GM19351 (cell line): ENCODE measurements around the gene PUM1.

Source experiments
- ATAC-seq: cut with Tn5 transposase; IDR thresholded peaks from one replicate; pipeline ENCODE4 v1.9.1; 2021; ENCODE audit warnings: mild to moderate bottlenecking, moderate library complexity; ENCODE audit not compliant: unreplicated experiment

Gene PUM1

DNA sequence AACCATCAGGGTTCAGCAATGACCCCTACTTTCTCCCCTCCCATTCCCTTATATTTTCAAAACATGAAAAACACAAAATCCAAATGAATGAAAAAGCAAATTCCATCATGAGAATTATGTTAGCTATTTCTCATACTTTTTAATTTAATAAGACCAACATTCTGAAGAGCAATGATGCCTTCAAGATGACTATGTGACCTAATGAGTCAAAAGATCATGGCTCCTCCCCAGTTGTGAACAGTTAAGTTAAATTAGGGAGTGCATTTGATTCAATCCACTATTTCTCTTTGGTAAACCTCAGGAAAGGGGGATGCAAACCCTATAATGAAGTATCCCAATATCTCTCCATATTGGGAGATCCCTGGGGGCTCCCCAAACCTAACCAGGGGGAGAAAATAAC is 36.5 kb downstream of the PUM1 start:
- ATAC-seq: no peak

DNA sequence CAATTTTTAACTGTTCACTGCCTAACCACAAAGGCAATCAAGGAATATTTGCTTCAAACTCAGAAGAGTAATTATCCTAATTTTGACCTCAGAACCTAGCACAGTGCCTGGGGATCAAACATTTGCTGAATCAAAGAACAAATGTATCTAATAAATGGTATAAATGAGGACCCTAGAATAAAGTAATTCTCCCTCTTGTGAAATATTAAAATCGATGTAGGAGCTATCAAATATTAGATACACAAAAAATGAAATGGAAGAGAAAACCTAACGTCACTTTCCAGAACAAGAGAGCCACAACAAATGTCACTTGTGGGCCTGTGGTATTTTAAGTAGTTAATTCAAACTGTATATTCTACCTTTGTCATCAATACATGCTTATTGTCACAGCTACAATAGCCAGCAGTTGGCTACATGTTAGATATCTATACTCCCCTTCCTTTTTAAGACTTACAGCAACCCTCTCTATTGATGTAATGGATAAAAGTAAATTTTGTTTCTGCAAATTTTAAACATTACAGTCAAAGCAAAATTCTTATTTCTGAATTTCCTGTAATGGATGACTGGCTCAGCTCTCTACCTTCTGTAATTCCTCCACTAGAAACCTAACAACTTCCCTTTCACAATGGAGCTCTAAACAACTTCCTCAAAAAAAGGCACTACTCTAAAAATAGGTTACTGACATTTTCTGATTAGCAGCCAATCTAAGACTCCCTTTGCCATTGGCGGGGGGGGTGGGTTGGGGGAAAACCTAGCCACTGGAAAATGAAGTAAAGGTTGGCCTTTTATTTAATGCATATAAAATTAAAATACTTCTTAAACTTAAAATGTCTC is 37.6 kb downstream of the PUM1 start:
- ATAC-seq: no peak

DNA sequence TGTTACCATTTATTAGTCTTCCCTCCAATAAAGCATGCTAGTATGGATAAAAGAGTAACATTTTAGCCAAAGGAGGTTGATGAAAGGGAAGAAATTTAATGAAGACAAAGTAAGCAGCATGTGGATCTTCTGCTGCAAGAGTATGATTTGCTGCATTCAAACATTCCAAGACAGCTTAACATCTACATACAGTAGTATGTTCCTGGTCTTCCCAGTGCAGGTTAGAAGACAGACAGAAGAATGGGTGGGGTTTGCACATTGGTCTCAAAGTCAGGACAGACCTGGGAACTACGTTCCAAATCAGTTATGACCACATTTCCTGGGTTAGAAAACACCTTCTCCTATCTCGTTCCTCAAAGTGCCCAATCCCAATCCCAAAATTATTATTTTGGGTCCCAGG is 43.3 kb downstream of the PUM1 start:
- ATAC-seq: no peak

DNA sequence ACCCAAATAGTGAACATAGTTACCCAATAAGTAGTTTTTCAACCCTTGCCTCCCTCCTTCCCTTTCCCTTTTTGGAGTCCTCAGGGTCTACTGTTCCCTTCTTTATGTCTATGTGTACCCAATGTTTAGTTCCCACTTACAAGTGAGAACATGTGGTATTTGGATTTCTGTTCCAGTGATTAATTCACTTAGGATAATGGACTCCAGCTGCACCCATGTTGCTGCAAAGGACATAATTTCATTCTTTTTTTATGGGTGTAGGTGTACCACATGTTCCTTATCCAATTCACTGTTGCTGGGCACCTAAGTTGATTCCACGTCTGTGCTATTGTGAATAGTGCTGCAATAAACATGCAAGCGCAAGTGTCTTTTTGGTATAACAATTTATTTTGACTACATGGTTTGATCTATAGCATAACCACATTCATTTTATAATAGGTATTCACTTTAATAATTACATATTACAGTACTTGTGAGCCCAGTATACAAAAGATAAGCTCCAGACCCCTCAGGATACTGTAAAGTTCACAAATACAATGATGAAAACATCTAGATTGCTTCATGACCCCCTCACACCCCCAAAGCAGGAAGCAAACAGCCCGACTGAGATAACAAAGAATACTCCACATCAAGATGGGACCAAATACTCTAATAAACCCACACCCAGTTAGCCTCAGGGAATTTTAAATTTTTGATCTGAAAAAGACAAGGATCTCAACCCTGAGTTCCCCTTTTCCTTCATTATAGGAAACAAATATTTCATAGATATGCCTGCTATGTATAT is 45.3 kb downstream of the PUM1 start:
- ATAC-seq: no peak

DNA sequence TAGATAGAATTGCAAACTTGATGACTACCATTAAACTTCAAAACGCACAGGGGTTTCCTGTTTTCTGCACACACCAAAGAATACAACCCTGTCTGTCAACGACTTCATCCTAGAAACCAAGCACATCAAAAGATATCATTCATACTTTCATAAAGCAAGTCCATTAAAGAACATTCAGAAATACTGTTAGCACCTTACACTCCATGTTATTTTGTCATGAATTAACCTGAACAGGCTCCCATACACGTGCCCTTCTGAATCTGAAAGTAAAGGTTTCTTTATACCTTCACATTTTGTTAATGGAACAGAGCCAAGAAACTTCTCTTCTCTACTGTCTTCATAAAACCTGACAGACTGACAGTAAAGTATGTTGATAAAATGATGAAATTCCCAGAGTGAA is 46.1 kb downstream of the PUM1 start:
- no peak for ATAC-seq

DNA sequence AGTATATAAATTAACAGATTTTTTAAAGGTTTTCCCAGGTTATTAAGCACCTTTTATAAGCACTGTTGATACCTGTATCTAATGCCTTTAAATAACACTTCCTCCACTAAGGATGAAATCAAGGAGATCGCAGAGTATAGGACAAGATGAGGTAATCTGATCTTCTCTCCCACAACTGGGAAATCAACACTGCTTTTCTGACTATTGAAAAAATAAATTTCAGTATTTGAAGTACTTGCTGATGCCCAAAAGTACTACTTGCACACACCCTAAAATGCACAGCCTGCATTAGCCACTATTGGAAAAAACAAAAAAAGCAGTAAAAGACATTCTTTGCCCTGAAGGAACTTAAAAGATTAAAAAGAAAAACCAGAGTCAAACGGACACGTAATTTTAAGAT is 48.6 kb downstream of the PUM1 start:
- no peak for ATAC-seq

DNA sequence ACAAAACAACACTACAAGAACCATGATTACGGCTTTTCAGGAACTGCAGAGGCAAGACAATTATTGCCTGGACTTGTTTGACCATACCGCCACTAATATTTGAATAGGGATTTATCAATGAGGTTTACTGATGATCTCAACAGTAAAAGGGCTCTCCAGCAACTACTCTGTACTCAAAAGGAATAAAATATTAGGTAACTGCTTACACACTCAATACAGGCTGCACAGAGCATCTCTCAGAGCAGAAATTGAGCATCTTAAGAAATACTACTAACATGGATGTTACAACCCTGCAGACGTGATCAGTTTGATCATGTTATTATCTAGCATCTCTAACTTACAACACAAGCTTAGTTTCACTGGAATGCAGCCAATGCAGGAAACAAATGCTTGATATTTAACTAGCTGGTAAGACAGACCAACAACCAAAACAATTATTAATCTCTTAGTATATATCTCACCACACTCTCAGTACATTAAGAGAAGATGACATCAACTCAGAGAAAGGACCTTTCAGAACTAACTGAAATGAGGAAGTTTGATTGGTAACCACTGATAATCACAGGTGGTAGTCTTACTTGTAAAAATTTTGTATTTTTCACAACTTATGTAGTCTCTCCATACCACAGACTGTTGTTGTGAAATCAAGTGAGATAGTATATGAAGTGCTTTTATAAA is 52.2 kb downstream of the PUM1 start:
- ATAC-seq: peak; percentile 64

DNA sequence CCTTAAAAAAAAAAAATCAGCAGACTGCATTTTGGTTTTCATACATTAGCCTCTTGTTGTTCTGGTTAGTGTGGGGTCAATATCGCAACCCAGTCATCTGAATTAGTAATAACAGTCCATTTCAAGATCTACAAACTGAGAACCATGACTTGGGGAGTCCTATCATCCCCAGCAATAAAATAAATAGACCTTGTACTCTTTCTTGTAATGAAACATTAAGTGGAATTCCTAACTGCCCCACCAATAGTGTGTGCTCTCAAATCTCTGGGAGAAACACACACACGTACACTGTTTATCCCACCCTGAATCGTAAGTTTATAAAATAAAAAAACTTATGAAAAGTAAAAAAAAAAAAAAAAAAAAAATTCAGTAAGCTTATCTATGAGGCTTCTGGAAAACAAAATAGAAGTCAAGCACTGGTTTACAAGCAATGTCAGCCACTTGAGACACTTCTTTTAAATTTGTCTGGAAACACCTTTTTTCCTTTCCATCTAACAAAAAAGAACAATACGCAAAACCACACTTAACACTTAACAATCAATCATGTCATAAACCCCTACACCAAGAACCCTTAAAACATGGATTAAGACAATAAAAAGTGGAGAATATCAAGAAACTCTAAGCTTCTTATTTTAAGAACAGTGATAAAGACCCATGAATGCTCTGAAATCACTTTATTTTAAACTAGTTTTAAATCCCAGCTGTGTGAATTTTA is 53.1 kb downstream of the PUM1 start:
- no peak for ATAC-seq

DNA sequence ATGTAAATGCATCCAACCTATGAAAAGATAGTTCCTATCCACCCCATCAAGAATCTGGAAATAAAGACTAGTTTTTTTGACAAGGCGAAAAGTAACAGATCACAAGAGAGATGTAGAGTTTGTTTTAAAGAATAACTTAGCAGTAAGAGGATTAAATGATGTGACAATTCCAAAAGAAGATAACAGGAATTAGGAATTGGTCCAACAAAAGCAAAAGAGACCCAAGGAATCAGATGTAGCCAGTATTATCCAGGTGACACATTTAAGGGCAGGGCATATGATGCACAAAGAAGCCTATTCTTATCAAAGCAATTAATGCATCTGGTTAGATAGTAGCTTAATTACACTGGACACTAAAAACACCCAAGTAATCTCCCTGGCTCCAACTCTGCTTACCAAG is 53.8 kb downstream of the PUM1 start:
- ATAC-seq: no peak

DNA sequence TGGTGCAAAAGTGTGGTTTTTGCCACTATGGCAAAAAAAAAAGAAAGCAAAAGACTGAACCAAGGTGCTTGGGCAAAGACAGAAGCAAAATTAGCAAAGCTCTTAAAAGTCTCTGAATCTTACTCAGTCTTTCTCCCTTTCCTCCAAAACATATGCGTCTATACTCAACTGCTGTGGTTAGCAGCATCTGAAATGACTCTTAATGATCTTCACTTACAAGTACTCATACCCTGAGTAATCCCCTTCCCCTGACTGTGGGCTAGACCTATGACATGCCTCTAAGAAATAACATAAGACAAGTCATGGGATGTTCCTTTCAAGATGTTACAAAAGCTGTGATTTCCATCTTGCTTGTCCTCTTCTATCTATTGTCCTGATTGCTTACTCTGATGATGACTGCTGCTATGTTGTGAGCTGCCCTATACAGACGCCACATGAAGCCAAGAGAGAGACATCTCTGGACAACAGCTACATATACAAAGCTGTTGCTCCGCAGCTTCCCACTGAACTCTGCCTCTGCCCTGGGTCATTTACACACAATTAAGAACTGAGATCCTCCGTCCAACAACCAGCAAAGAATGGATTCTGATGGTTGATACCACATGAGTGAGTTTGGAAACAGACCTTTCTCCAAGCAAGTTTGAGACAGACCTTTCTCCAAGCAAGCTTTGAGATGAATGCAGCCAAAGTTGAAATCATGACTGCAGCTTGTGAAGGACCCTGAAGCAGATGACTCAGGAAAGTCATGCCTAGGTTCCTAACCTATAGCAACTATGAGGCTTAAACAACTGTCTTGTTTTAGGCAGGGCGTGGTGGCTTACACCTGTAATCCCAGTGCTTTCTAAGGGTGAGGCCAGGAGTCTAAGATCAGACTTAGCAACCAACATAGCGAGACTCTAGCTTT is 55.2 kb downstream of the PUM1 start:
- ATAC-seq: peak; percentile 71

DNA sequence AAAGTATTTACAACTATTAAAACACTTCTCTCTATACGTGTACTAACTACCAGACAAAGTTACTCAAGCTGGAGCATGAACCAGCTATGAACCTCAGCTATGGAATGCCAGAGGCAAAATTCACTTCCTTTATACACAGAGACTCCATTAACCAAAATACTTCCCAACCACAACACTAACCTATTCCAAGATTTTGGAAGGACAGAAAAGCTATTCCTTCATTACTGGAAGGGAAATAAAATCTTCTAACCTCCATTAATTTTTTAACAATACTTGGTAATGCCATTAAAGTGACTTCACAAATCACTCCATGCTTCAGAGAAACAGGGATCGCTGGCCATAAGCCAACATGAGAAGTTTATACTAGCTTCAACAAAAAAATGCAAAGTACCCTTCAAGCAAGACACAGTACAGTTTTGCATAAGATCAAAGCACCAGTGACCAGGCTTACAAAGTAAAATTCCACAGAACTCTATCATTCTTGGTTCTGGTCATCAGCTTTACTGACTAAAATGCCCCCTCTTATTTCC is 58.0 kb downstream of the PUM1 start:
- ATAC-seq: no peak

DNA sequence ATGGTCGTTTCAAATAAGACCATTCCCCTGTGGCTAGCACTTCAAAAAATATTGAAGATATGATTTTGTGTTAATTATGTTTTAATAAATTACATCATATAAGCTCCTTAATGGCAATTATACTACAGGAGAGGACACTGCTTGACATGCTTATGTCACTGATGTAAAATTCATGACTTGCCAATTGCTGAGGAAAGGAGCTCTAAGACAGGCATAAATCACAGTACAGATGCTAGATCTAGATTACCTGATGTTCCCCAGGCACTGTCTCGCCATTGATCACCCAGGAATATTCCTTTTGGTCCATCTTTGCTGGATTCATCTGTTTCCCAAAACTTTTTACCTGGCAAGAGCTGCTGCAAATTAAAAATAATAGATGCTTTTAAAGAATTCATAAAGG is 58.8 kb downstream of the PUM1 start:
- ATAC-seq: no peak

DNA sequence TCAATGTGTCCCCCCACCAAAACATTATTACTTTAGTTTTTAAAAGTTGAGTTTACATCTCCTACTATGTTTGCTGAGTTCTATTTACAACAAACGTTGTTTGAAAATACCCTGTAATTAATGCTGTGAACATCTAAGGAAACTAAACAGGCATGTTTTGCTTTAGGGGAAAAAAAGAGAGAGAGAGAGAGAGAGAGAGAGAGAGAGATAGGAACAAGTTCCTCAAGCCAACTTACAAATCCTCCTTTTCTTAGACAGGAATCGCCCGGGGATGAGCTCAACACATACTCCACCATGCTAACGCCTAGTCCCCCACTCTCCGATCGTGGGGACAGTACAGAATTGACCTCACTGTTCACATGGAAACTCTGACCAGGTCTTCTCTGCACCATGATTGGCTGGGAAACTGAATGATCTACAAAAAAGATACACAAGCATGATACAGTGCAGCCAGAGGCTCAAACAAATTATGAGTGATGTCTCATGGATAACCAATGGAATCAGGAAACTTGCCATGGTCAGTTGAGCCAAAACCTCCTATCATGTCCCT is 59.8 kb downstream of the PUM1 start:
- no peak for ATAC-seq

DNA sequence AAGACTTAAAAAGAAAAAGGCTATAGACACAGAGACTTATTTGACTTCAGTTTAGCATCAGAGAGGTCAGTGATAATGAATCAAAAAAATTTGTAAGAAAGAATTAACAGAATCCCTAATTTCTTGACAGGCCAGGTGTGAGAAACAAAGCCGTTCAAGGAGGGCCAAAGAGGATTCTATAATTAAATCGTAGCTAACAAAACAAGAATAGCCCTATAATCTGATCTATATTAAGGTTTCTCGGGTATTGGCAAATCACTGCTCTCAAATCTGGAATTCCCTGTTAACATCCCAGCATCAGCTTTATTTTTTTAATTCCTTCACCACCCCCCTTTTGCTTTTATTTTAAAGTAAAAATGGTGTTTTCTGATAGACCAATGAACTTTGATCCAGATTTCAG is 60.3 kb downstream of the PUM1 start:
- no peak for ATAC-seq

DNA sequence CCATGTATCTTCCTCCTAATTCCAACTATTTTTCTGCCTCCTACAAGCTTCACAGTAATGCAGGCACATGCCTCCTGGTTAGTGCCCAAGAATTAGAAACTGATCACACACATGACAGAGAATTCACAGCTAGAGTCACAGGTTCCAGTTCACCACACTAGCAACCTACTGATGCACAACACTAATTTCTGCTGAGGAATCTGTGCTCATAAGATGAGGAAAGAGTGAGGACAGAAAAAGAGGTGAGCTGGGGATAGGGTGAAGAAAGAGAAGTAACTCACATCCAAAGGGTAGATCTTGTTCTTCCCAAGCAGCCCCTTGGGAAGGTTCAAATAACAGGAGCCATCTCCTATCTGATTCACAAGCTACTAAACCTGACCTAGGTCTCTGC is 61.3 kb downstream of the PUM1 start:
- no peak for ATAC-seq

DNA sequence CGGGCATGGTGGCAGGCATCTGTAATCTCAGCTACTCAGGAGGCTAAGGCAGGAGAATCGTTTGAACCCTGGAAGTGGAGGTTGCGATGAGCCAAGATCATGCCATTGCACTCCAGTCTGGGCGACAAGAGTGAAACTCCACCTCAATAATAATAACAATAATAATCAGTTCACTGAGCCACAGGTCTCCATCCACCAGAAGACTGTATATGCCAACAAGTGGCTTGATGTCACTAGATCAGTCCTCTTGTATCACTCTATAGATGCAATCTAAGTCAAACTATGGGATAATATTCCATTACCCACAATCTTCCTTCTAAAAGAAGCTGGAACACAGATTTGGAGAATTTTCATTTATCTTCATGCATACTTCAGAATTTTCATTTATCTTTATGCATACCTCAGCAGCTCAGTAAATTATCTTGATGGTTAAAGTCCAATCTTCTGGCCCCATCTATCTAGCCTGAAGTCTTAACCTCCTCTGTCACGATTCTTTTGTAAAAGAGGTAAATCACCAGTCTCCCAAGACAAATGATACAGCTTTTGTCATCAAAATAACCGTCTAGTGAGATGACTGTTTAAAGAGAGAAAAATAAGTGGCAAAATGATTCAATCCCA is 61.8 kb downstream of the PUM1 start:
- no peak for ATAC-seq

DNA sequence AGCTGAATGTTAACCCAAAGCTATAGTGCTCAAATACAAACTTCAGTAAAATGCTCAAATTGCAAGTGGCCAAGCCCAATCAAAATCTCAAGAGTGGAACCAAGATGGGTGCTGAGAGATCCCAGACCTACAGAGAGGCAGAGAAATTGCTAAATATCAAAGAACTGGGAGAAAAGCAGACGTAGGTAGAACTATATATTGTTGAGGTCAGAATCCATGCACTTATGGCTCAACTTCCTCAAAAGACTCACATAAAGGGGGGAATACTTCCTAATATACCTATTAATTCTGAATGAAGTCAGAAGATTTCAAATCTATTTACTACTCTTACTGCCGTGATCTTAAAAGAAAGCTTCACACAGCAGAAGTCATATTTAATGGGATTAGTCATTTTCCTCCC is 65.2 kb downstream of the PUM1 start:
- no peak for ATAC-seq

DNA sequence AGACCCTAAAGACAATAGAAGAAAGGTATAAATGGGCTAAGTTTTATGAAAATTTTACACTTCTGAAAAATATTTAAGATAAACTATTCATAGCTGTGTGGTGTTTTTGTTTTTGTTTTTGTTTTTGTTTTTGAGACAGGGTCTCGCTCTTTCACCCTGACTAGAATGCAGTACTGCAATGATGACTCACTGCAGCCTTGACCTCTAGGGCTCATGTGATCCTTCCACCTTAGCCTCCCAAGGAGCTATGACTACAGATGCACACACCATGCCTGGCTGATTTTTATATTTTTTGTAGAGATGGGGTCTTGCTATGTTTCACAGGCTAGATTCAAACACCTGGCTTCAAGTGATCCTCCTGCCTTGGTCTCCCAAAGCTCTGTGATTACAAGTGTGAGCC is 66.6 kb downstream of the PUM1 start:
- no peak for ATAC-seq

DNA sequence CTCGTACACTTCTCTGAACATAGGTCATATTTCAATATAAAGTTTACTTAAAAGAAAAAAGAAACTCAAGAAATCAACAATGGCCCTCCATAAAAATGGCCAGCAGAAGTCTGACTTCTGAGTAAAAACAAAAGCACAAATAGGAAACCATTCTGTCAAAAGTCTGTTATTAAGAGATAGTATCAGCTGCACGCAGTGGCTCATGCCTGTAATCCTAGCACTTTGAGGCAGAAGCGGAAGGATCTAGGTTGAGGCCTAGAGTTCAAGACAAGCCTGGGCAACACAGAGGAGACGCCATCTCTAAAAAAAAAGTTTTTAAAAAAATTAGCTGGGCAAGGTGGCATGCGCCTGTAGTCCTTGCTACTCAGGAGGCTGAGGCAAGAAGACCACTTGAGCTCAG is 67.3 kb downstream of the PUM1 start:
- ATAC-seq: no peak
